ENCODE results near the gene RPEL1.
"Not testable (repeated sequence)": the region's sequence is repeated elsewhere in the genome, so short reads cannot be mapped to it uniquely, and the experiment has no call there.

RPEL1 gene

GRCh38 chr10:103204353-103205255 lies 41.1 kb upstream of the RPEL1 start:
- no peak for DNase-seq (ENCODE audit: low read depth)
- no peak overlapping the region for H3K4me3 ChIP-seq (ENCODE audit: low read length)
- TF ChIP-seq CTCF (conservative IDR thresholded peaks at IDR 0.05; ENCODE audit: low read length): no peak

DNA sequence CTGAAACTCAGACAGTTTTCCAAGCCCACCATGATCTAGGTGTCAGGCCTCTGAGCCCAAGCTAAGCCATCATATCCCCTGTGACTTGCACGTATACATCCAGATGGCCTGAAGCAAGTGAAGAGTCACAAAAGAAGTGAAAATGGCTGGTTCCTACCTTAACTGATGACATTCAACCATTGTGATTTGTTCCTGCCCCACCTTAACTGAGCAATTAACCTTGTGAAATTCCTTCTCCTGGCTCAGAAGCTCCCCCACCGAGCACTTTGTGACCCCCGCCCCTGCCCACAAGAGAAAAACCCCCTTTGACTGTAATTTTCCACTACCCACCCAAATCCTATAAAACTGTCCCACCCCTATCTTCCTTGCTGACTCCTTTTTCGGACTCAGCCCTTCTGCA lies 40.3 kb upstream of the RPEL1 start:
- not testable (repeated sequence) for H3K4me3 ChIP-seq (ENCODE audit: low read length); DNase-seq (ENCODE audit: low read depth)

DNA sequence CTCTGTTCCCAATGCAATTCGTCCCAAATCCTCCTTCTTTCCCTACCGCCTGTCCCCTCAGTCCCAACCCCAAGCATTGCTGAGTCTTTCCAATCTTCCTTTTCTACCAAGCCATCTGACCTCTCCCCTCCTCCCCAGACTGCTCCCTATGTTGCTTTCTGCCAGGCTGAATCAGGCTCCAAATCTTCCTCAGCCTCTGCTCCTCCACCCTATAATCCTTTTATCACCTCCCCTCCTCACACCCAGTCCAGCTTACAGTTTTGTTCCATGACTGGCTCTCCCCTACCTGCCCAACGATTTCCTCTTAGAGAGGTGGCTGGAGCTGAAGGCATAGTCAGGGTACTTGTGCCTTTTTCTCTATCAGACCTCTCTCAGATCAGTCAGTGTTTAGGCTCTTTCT lies 39.0 kb upstream of the RPEL1 start:
- not testable (repeated sequence) for DNase-seq (ENCODE audit: low read depth); H3K4me3 ChIP-seq (ENCODE audit: low read length)

DNA sequence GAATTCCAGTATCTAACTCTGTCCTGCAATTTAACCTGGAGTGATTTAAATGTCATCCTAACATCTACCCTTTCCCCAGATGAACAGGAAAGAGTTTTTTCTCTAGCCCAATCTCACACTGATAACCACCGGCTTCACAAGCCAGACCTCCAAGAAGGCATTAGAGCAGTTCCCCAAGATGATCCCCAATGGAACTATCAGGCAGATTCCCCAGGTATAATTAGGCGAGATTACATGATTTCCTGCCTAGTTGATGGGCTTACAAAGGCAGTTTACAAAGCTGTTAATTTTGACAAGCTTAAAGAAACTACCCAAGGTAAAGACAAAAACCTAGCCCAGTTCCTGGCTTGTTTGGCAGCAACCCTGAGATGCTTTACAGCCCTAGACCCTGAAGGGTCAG lies 38.5 kb upstream of the RPEL1 start:
- H3K4me3 ChIP-seq (ENCODE audit: low read length): no peak overlapping the region
- no peak for DNase-seq (ENCODE audit: low read depth)
- no peak for TF ChIP-seq CTCF (conservative IDR thresholded peaks at IDR 0.05; ENCODE audit: low read length)

DNA sequence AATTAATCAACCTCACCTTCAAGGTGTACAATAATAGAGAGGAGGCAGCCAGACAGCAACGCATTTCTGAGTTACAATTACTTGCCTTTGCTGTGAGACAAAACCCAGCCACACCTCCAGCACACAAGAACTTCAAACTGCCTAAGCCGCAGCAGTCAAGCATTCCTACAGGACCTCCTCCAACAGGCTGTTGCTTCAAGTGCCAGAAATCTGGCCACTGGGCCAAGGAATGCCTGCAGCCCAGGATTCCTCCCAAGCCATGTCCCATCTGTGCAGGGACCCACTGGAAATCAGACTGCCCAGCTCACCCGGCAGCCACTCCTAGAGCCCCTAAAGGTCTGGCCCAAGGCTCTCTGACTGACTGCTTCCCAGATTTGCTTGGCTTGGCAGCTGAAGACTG lies 38.0 kb upstream of the RPEL1 start:
- H3K4me3 ChIP-seq (ENCODE audit: low read length): not testable (repeated sequence)

GRCh38 chr10:103210262-103210661 lies 35.4 kb upstream of the RPEL1 start:
- DNase-seq (ENCODE audit: low read depth): not testable (repeated sequence)

More for the DNA sequence above, 38.0 kb upstream of the RPEL1 start:
- DNase-seq (ENCODE audit: low read depth): peak; percentile 77

DNA sequence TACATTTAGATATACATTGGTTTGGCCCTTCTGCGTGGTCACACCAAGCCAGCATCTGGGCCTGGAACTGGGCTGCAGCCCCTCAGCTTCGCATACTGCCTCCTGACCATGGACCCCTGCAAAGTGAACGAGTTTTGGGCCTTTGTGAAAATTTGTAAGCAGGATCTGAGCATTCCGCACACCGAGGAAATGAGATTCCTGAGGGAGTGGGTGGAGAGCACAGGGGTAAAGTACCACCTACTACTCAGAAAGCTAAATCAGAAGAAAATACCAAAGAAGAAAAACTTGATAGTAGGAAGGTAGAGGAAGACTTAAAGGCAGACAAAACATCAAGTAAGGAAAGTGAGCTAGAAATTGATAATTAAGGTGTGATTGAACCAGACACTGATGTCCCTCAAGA lies 30.1 kb upstream of the RPEL1 start:
- no peak overlapping the region for H3K4me3 ChIP-seq (ENCODE audit: low read length)
- no peak for TF ChIP-seq CTCF (conservative IDR thresholded peaks at IDR 0.05; ENCODE audit: low read length)
- DNase-seq (ENCODE audit: low read depth): no peak

More at GRCh38 chr10:103210262-103210661, 35.4 kb upstream of the RPEL1 start:
- H3K4me3 ChIP-seq (ENCODE audit: low read length): not testable (repeated sequence)

DNA sequence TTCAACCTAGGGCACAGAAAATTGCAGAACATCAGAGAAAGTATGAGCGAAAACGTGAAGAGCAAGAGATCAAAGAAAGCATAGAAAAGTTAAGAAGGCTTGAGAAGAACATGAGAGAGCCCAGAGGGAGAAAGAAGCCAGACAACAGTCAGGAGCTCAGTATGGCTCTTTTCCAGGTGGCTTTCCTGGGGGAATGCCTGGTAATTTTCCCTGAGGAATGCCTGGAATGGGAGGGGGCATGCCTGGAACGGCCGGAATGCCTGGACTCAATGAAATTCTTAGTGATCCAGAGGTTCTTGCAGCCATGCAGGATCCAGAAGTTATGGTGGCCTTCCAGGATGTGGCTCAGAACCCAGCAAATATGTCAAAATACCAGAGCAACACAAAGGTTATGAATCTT lies 29.3 kb upstream of the RPEL1 start:
- DNase-seq (ENCODE audit: low read depth): peak; percentile 81
- not testable (repeated sequence) for H3K4me3 ChIP-seq (ENCODE audit: low read length)

GRCh38 chr10:103224133-103224532 lies 21.6 kb upstream of the RPEL1 start:
- TF ChIP-seq CTCF (conservative IDR thresholded peaks at IDR 0.05; ENCODE audit: low read length): no peak
- H3K4me3 ChIP-seq (ENCODE audit: low read length): no peak overlapping the region
- no peak for DNase-seq (ENCODE audit: low read depth)

DNA sequence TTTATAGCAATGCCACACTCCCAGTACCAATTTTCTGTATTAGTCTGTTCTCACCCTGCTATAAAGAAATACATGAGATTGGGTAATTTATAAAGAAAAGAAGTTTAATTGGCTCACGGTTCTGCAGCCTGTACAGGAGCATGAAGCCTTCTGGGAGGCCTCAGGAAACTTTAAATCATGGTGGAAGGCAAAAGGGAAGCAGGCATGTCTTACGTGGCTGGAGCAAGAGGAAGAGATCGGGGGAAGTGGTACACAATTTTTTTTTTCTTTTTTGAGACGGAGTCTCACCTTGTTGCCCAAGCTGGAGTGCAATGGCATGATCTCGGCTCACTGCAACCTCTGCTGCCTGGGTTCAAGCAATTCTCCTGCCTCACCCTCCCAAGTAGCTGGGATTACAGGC lies 21.0 kb upstream of the RPEL1 start:
- DNase-seq (ENCODE audit: low read depth): not testable (repeated sequence)

More for the DNA sequence above, 21.0 kb upstream of the RPEL1 start:
- H3K4me3 ChIP-seq (ENCODE audit: low read length): not testable (repeated sequence)
